GM12878 (cell line): ENCODE results near the gene HSD11B1. TPM values are rescaled to one million over a fixed set of nuclear protein-coding genes. Genes with fewer than 3 reads are reported as not detected.
A peak's percentile ranks its signal among the peaks of the same experiment; 100 is the strongest.

Experiments used
- ATF3 ChIP-seq: IDR thresholded peaks from 2 replicates; pipeline ENCODE4 v1.6.1; 2011; ENCODE audit warnings: low read depth, mild to moderate bottlenecking, low read length, moderate library complexity, borderline replicate concordance; ENCODE audit errors: extremely low read depth
- BACH1 ChIP-seq: fragments of 450-650 bp; IDR thresholded peaks from 2 replicates; pipeline ENCODE4 v1.6.1; 2017; ENCODE audit warnings: mild to moderate bottlenecking, borderline replicate concordance
- CEBPZ ChIP-seq: fragments of 150-350 bp; IDR thresholded peaks from 2 replicates; pipeline ENCODE4 v1.6.1; 2016; ENCODE audit warnings: low read depth, low read length
- CHD4 ChIP-seq: fragments of 200-600 bp; sonication (generic); IDR thresholded peaks from 2 replicates; pipeline ENCODE4 v1.6.1; 2016; ENCODE audit warnings: mild to moderate bottlenecking
- HCFC1 ChIP-seq: fragments of 150-350 bp; IDR thresholded peaks from 2 replicates; pipeline ENCODE4 v1.6.1; 2014; ENCODE audit warnings: low read length
- HSF1 ChIP-seq: fragments of 150-350 bp; IDR thresholded peaks from 2 replicates; pipeline ENCODE4 v1.6.1; 2014; ENCODE audit warnings: mild to moderate bottlenecking, low read depth, low read length
- IKZF1 ChIP-seq: fragments of 450-650 bp; conservative IDR thresholded peaks from 2 replicates; pipeline ENCODE4 v1.6.1; 2017; ENCODE audit warnings: antibody characterized with exemption, mild to moderate bottlenecking
- JUNB ChIP-seq: IDR thresholded peaks from 2 replicates; pipeline ENCODE4 v1.6.1; 2016; ENCODE audit warnings: antibody characterized with exemption, mild to moderate bottlenecking
- MEF2B ChIP-seq: fragments of 450-650 bp; IDR thresholded peaks from 2 replicates; pipeline ENCODE4 v1.6.1; 2018; ENCODE audit warnings: mild to moderate bottlenecking, moderate library complexity; ENCODE audit not compliant: partially characterized antibody, poor library complexity, severe bottlenecking
- NR2C2 ChIP-seq: IDR thresholded peaks from 2 replicates; pipeline ENCODE4 v1.6.1; 2011; ENCODE audit warnings: borderline replicate concordance, low read depth; ENCODE audit not compliant: control insufficient read depth, insufficient read length
- POLR2AphosphoS5 ChIP-seq: IDR thresholded peaks from 2 replicates; pipeline ENCODE4 v1.6.1; 2011; ENCODE audit warnings: mild to moderate bottlenecking, low read length, inconsistent platforms
- RCOR1 ChIP-seq: conservative IDR thresholded peaks from 2 replicates; pipeline ENCODE4 v1.6.1; 2012; ENCODE audit warnings: low read depth, low read length, improper control_type of control experiment
- RUNX3 ChIP-seq: IDR thresholded peaks from 2 replicates; pipeline ENCODE4 v1.6.1; 2012; ENCODE audit warnings: low read length, inconsistent platforms
- SKIL ChIP-seq: fragments of 450-650 bp; IDR thresholded peaks from 2 replicates; pipeline ENCODE4 v1.6.1; 2017; ENCODE audit warnings: mild to moderate bottlenecking, low read depth, inconsistent platforms; ENCODE audit not compliant: poor library complexity, severe bottlenecking
- SMC3 ChIP-seq: IDR thresholded peaks from 2 replicates; pipeline ENCODE4 v1.6.1; 2011; ENCODE audit warnings: low read length, improper control_type of control experiment, borderline replicate concordance
- TCF3 ChIP-seq: IDR thresholded peaks from 2 replicates; pipeline ENCODE4 v1.6.1; 2012; ENCODE audit warnings: low read depth, mild to moderate bottlenecking, low read length, borderline replicate concordance; ENCODE audit not compliant: insufficient read depth
- ZBTB40 ChIP-seq: fragments of 450-650 bp; IDR thresholded peaks from 2 replicates; pipeline ENCODE4 v1.6.1; 2016; ENCODE audit warnings: mild to moderate bottlenecking, moderate library complexity, borderline replicate concordance
- polyA plus RNA-seq, 11 experiments: library from polyadenylated mRNA; depleted of rRNA in 4 of 11; unstranded in 6 of 11; stranded (reverse) in 5 of 11; fragments of >200 nt; fragmentation: Nextera tagmentation in 4 of 11; fragmentation: Illumina TruSeq in 1 of 11; extraction: Ambion mirVana in 4 of 11; extraction: Trizol in 1 of 11; gene quantifications; 1 replicate in 1 of 11; 2 replicates in 10 of 11; pipeline versions ENCODE4 v1.2.1 to v1.2.3, GENCODE V29; 2011 to 2016; ENCODE audit warnings: inconsistent platforms in 2 of 11, missing spikeins in 2 of 11, low read depth in 1 of 11
- total RNA-seq, 4 experiments: library from RNA; depleted of rRNA in 3 of 4; stranded (reverse); fragments of >200 nt in 3 of 4; fragmentation: Illumina TruSeq in 1 of 4; extraction: Trizol in 1 of 4; gene quantifications; 2 replicates each; pipeline versions ENCODE4 v1.2.1 to v1.2.3, GENCODE V29; 2013 to 2021

Gene HSD11B1
- total and polyA plus RNA-seq, 10 of the 15 experiments (the other 5 are each of a cell fraction or from before 2014, with no cell fraction given), result 0.04 to 0.27 (median 0.15) TPM; not detected in 7

GRCh38 chr1:209768354-209768774 lies 63.7 kb downstream of the HSD11B1 start (continued):
- peak; percentile 64 for TF ChIP-seq IKZF1
- no peak for TF ChIP-seq NR2C2
- no peak for TF ChIP-seq ZBTB40
- TF ChIP-seq SKIL, result no peak
- TF ChIP-seq HSF1, result no peak
- no peak for TF ChIP-seq CHD4
- peak; percentile 88 for TF ChIP-seq POLR2AphosphoS5
- no peak for TF ChIP-seq MEF2B
- 0 out of 2 replicates have a peak, but pooled peaks have one; percentile 15 for TF ChIP-seq JUNB
- no peak for TF ChIP-seq ATF3
- TF ChIP-seq CEBPZ, result no peak
- TF ChIP-seq RUNX3, result peak; percentile 96
- TF ChIP-seq HCFC1, result no peak
- no peak; the same call in 1 of the 2 replicates for TF ChIP-seq BACH1
- TF ChIP-seq RCOR1, result no peak
- peak; percentile 62; the same call in 1 of the 2 replicates for TF ChIP-seq TCF3
- no peak for TF ChIP-seq SMC3
